Measurements from ENCODE around the gene IMPA2. TPM values are rescaled to one million over a fixed set of nuclear protein-coding genes. Genes with fewer than 3 reads are reported as not detected.

The IMPA2 gene
- total and polyA plus RNA-seq, 2 of the 8 experiments (the other 6 are each of a cell fraction or from before 2014, with no cell fraction given), result 102 to 140 TPM

DNA sequence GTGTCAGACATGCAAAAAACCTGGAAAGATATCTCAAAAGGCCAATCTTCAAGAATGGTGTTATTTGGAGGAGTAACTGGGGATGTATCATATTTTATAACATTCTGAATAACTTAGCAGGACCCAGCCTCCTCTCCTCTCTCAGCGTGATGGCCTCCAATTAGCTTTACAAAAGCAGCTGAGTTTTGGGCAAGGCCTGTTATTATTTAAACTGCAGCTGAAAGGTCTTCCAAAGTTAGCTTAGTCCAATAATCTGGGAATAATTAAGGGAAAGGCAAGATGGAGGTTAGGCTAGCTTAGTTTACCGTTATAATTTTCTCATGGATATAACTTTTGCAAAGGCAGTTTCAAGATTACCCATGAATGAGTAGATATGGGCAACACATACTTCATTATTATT lies 40.4 kb upstream of the IMPA2 start:
- Histone ChIP-seq H2AK5ac (ENCODE audit: low read depth, low read length) (no peak overlapping the region), H3K79me2 (ENCODE audit: control insufficient read depth in 1 of 2, insufficient read depth in 2 of 2, low read length in 2 of 2) (no peaks in the 10 kb centered on the region), H4K8ac (ENCODE audit: extremely low read depth, insufficient read depth, low read length) (no peak overlapping the region), H3K4ac (replicated peaks; ENCODE audit: insufficient read length, low read depth, low read length) (no peak overlapping the region), H3K79me1 (ENCODE audit: low read depth, low read length) (no peaks in the 10 kb centered on the region), H3K56ac (replicated peaks; ENCODE audit: insufficient read length, low read depth, low read length) (no peak overlapping the region), H2BK15ac (ENCODE audit: low read length) (no peak overlapping the region), H4K5ac (ENCODE audit: insufficient read length, low read depth, low read length) (no peak overlapping the region), H2BK20ac (ENCODE audit: low read length) (no peak overlapping the region), H3K4me2 (ENCODE audit: insufficient read depth in 1 of 2, low read depth in 2 of 2, low read length in 2 of 2) (no peak overlapping the region), H4K20me1 (replicated peaks in 1 of 2; ENCODE audit: control insufficient read depth in 1 of 2, insufficient read depth in 2 of 2, low read length in 2 of 2) (no peaks in the 10 kb centered on the region), H4K91ac (replicated peaks; ENCODE audit: insufficient read length, low read length) (no peak overlapping the region), H2BK12ac (ENCODE audit: low read depth, low read length) (no peak overlapping the region), H2BK120ac (replicated peaks; ENCODE audit: low read depth, low read length) (no peak overlapping the region), H2BK5ac (ENCODE audit: low read depth, low read length) (no peak overlapping the region), H3K4me3 (ENCODE audit: extremely low read depth in 1 of 4, insufficient read depth in 2 of 4, low read depth in 3 of 4, low read length in 4 of 4) (no peak overlapping the region), H3K9ac (replicated peaks in 1 of 4; ENCODE audit: extremely low read depth in 1 of 4, low read depth in 3 of 4, low read length in 3 of 4) (no peak overlapping the region), H3K23me2 (ENCODE audit: low read depth, low read length) (no peaks in the 10 kb centered on the region), H3K36me3 (ENCODE audit: control insufficient read depth in 2 of 4, insufficient read depth in 4 of 4, low read length in 3 of 4) (no peaks in the 10 kb centered on the region), H3K14ac (ENCODE audit: insufficient read length) (no peak overlapping the region), H3K18ac (ENCODE audit: extremely low read depth, low read length) (no peak overlapping the region), H3K23ac (ENCODE audit: insufficient read length) (no peak overlapping the region), H3K27me3 (replicated peaks in 1 of 4; ENCODE audit: control insufficient read depth in 3 of 4, extremely low read depth in 1 of 4, insufficient read depth in 3 of 4, low read length in 3 of 4) (no peaks in the 10 kb centered on the region), H2AFZ (ENCODE audit: low read length) (no peak overlapping the region), H3K4me1 (replicated peaks in 1 of 4; ENCODE audit: control insufficient read depth in 3 of 4, insufficient read depth in 4 of 4, low read length in 3 of 4) (no peaks in the 10 kb centered on the region), H3K9me3 (ENCODE audit: insufficient read depth in 2 of 2, low read depth in 1 of 2, low read length in 1 of 2) (no peaks in the 10 kb centered on the region), H3K27ac (ENCODE audit: low read depth, low read length) (no peak overlapping the region)
- TF ChIP-seq MAFK (IDR thresholded peaks at IDR 0.05; ENCODE audit: low read depth, low read length), result no peak
- no peak for TF ChIP-seq PHF8 (conservative IDR thresholded peaks at IDR 0.05; ENCODE audit: low read depth, low read length)
- no peak for TF ChIP-seq SAP30 (IDR thresholded peaks at IDR 0.05; ENCODE audit: insufficient read depth, insufficient replicate concordance, low read length)
- POLR2A ChIA-PET (ENCODE audit: partially characterized antibody), result interaction anchor here (2.2 to 2.4 kb wide), 2 partner anchors 14 to 54 kb away, joined by 6 to 9 read pairs; no protein-coding TSS in a partner anchor
- CTCF ChIA-PET (ENCODE audit: partially characterized antibody), result interaction anchor here (1.7 to 22.3 kb wide), 6 partner anchors 7 to 98 kb away, joined by 7 to 471 read pairs (median 42); partner anchors contain the start of gene IMPA2
- WGBS, 2 experiments (ENCODE audit: extremely low coverage in 1 of 2, insufficient coverage in 1 of 2, insufficient read length in 1 of 2, insufficient replicate concordance in 2 of 2, low coverage in 1 of 2, low lambda C conversion rate in 2 of 2, missing lambda C conversion rate in 1 of 2), result 98% methylated on average over 2 of the region's 2 CpGs; no CpG with 5 or more reads in 1 of the 2 experiments
- FAIRE-seq (no peak), DNase-seq (ENCODE audit: low read depth in 1 of 2, low spot score in 2 of 2) (no peak)

Measured in H1 (cell line).